CD14-positive monocyte (primary cell): ENCODE measurements around the gene ENTREP1. TPM values are rescaled to one million over a fixed set of nuclear protein-coding genes. Genes with fewer than 3 reads are reported as not detected.

ENCODE experiments used
- DNase-seq, 3 donors: peaks; one replicate each; pipeline ENCODE4 v3.0.0-alpha.2; 2011 to 2022
- H2AFZ ChIP-seq: 2 replicates; pipeline ENCODE4 v1.6.0; 2012; ENCODE audit warnings: mild to moderate bottlenecking, low read depth, low read length, inconsistent platforms; ENCODE audit not compliant: insufficient read depth, poor library complexity, severe bottlenecking
- H3K27ac ChIP-seq, 2 donors: 1 replicate in 1 of 2; 2 replicates in 1 of 2; pipeline ENCODE4 v1.5.1; 2012 to 2013; ENCODE audit warnings: low read length in 2 of 2, control low read depth in 1 of 2, inconsistent platforms in 1 of 2, low read depth in 1 of 2, mild to moderate bottlenecking in 1 of 2
- H3K27me3 ChIP-seq, 2 donors: one replicate each; pipeline versions ENCODE4 v1.6.0 to v1.6.1; 2011 to 2013; ENCODE audit warnings: low read length in 2 of 2; ENCODE audit not compliant: control insufficient read depth in 2 of 2, insufficient read depth in 2 of 2
- H3K36me3 ChIP-seq, 2 donors: replicated peaks in 1 of 2; 1 replicate in 1 of 2; 2 replicates in 1 of 2; pipeline versions ENCODE4 v1.5.1 to v1.6.1; 2012 to 2013; ENCODE audit warnings: low read length in 2 of 2, control low read depth in 1 of 2, inconsistent platforms in 1 of 2, mild to moderate bottlenecking in 1 of 2; ENCODE audit not compliant: insufficient read depth in 2 of 2, control insufficient read depth in 1 of 2
- H3K4me1 ChIP-seq, 2 donors: 1 replicate in 1 of 2; 2 replicates in 1 of 2; pipeline versions ENCODE4 v1.5.1 to v1.6.1; 2012 to 2013; ENCODE audit warnings: low read length in 2 of 2, control low read depth in 1 of 2, inconsistent platforms in 1 of 2, mild to moderate bottlenecking in 1 of 2, moderate library complexity in 1 of 2; ENCODE audit not compliant: insufficient read depth in 2 of 2, control insufficient read depth in 1 of 2
- H3K4me2 ChIP-seq: replicated peaks from 2 replicates; pipeline ENCODE3; 2012; ENCODE audit warnings: low read length, moderate library complexity, mild to moderate bottlenecking; ENCODE audit not compliant: poor library complexity, severe bottlenecking; ENCODE audit errors: extremely low read depth
- H3K4me3 ChIP-seq, 3 experiments: fragments of 200-600 bp in 1 of 3; sonication (generic) in 1 of 3; replicated peaks in 1 of 3; 1 replicate in 2 of 3; 2 replicates in 1 of 3; pipeline ENCODE4 v1.5.1; 2011 to 2013; ENCODE audit warnings: low read length in 3 of 3, mild to moderate bottlenecking in 3 of 3, control low read depth in 2 of 3, low read depth in 2 of 3, inconsistent platforms in 1 of 3, moderate library complexity in 1 of 3
- H3K79me2 ChIP-seq: 2 replicates; pipeline ENCODE4 v1.6.0; 2012; ENCODE audit warnings: mild to moderate bottlenecking, control low read depth, inconsistent platforms, low read length, moderate library complexity; ENCODE audit not compliant: insufficient read depth
- H3K9ac ChIP-seq: 2 replicates; pipeline ENCODE4 v1.6.0; 2017; ENCODE audit warnings: low read length, mild to moderate bottlenecking; ENCODE audit not compliant: insufficient read depth, poor library complexity, severe bottlenecking
- H3K9me3 ChIP-seq, 2 donors: replicated peaks in 1 of 2; 1 replicate in 1 of 2; 2 replicates in 1 of 2; pipeline versions ENCODE4 v1.5.1 to v1.6.1; 2012 to 2013; ENCODE audit warnings: low read length in 2 of 2, control low read depth in 1 of 2; ENCODE audit not compliant: control insufficient read depth in 1 of 2, insufficient read depth in 1 of 2
- H4K20me1 ChIP-seq: 2 replicates; pipeline ENCODE4 v1.6.0; 2012; ENCODE audit warnings: mild to moderate bottlenecking, low read length, control low read depth, moderate library complexity; ENCODE audit not compliant: insufficient read depth
- H3K27ac Mint-ChIP-seq, 7 donors: one replicate each; pipeline ENCODE4 v1.8.0; 2020; ENCODE audit warnings: mild to moderate bottlenecking in 7 of 7, mixed read lengths in 7 of 7, moderate library complexity in 6 of 7, inconsistent platforms in 2 of 7
- H3K27me3 Mint-ChIP-seq, 3 donors: one replicate each; pipeline ENCODE4 v1.8.0; 2021 to 2022; ENCODE audit warnings: low read depth in 3 of 3, mild to moderate bottlenecking in 3 of 3, mixed read lengths in 3 of 3, moderate library complexity in 3 of 3, inconsistent platforms in 1 of 3
- H3K36me3 Mint-ChIP-seq, 2 donors: one replicate each; pipeline ENCODE4 v1.8.0; 2020; ENCODE audit warnings: mixed read lengths in 2 of 2, inconsistent platforms in 1 of 2, mild to moderate bottlenecking in 1 of 2
- H3K4me1 Mint-ChIP-seq: one replicate; pipeline ENCODE4 v1.8.0; 2020; ENCODE audit warnings: mild to moderate bottlenecking, mixed read lengths
- H3K4me3 Mint-ChIP-seq, 2 donors: one replicate each; pipeline ENCODE4 v1.8.0; 2020; ENCODE audit warnings: mild to moderate bottlenecking in 2 of 2, mixed read lengths in 2 of 2, moderate library complexity in 1 of 2
- H3K9me3 Mint-ChIP-seq, 7 donors: one replicate each; pipeline ENCODE4 v1.8.0; 2020 to 2022; ENCODE audit warnings: mixed read lengths in 7 of 7, mild to moderate bottlenecking in 6 of 7, moderate library complexity in 6 of 7, inconsistent platforms in 2 of 7
- WGBS: methylation state at CpG from one replicate; pipeline ENCODE4 v1.1.5; 2013; ENCODE audit warnings: missing lambda C conversion rate; ENCODE audit not compliant: insufficient coverage; 5-methylcytosine and 5-hydroxymethylcytosine counted together
- intact Hi-C, 2 donors: fragments of 100-400 bp; cut with micrococcal nuclease; formaldehyde crosslinking; loops; one replicate each; pipeline versions ENCODE4 v1.15.0 to v1.15.1; 2023
- polyA plus RNA-seq, 3 donors: library from polyadenylated mRNA; depleted of rRNA in 1 of 3; unstranded in 2 of 3; stranded (reverse) in 1 of 3; fragments of 300-500 nt in 2 of 3; fragments of >200 nt in 1 of 3; fragmentation: Illumina TruSeq in 2 of 3; gene quantifications; 1 replicate in 2 of 3; 2 replicates in 1 of 3; pipeline ENCODE4 v1.2.3, GENCODE V29; 2012 to 2021
- TF ChIP-seq, protein P1 (sequence below): fragments of 200-600 bp; IDR thresholded peaks from one replicate; pipeline ENCODE4 v1.8.0; 2022; ENCODE audit warnings: antibody characterized with exemption, mild to moderate bottlenecking

ENTREP1 gene
- polyA plus RNA-seq, 3 donors, result not detected

DNA sequence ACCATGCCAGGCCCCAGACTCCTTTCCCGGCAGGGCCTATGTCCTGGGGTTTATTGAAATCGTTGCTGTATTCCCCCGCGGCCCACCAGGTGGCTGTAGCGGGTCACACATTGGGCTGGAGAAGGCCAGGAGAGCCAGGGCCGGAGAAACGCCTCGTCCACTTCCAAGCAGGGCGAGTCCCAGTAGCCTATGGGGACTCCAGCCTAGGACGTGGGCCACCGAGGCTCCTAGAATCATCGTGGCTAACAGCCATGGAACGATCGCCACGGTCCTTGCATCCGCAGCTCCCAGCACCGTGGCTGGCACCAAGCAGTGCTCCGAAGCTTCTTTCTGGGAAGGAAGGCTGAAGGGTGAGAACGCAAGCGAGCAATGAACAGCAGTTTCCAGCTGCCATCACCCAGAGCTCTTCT lies 87.7 kb downstream of the ENTREP1 start:
- intact Hi-C loops, result no loop called here
- no peak overlapping the region for H3K9ac ChIP-seq
- Mint-ChIP-seq H3K27me3 (peaks cover 11 to 18% (median 13%) of the 10 kb centered on the region in 3 donors), H3K4me1 (no peaks in the 10 kb centered on the region), H3K4me3 (no peak overlapping the region), H3K27ac (no peak overlapping the region), H3K9me3 (no peaks in the 10 kb centered on the region), H3K36me3 (no peaks in the 10 kb centered on the region)
- no peak overlapping the region for H3K4me3 ChIP-seq
- H3K9me3 ChIP-seq, result no peaks in the 10 kb centered on the region
- H3K4me1 ChIP-seq, result no peaks in the 10 kb centered on the region
- H2AFZ ChIP-seq, result no peak overlapping the region
- no peak overlapping the region for H3K4me2 ChIP-seq
- no peaks in the 10 kb centered on the region for H4K20me1 ChIP-seq
- H3K36me3 ChIP-seq, result no peaks in the 10 kb centered on the region
- peaks cover 0 to 10% of the 10 kb centered on the region in 2 donors for H3K27me3 ChIP-seq
- DNase-seq, result no peak
- no peaks in the 10 kb centered on the region for H3K79me2 ChIP-seq
- H3K27ac ChIP-seq, result no peak overlapping the region
- 51% methylated on average over 20 of the region's 20 CpGs for WGBS
- TF ChIP-seq, protein P1, sequence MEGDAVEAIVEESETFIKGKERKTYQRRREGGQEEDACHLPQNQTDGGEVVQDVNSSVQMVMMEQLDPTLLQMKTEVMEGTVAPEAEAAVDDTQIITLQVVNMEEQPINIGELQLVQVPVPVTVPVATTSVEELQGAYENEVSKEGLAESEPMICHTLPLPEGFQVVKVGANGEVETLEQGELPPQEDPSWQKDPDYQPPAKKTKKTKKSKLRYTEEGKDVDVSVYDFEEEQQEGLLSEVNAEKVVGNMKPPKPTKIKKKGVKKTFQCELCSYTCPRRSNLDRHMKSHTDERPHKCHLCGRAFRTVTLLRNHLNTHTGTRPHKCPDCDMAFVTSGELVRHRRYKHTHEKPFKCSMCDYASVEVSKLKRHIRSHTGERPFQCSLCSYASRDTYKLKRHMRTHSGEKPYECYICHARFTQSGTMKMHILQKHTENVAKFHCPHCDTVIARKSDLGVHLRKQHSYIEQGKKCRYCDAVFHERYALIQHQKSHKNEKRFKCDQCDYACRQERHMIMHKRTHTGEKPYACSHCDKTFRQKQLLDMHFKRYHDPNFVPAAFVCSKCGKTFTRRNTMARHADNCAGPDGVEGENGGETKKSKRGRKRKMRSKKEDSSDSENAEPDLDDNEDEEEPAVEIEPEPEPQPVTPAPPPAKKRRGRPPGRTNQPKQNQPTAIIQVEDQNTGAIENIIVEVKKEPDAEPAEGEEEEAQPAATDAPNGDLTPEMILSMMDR, result peak; percentile 26

DNA sequence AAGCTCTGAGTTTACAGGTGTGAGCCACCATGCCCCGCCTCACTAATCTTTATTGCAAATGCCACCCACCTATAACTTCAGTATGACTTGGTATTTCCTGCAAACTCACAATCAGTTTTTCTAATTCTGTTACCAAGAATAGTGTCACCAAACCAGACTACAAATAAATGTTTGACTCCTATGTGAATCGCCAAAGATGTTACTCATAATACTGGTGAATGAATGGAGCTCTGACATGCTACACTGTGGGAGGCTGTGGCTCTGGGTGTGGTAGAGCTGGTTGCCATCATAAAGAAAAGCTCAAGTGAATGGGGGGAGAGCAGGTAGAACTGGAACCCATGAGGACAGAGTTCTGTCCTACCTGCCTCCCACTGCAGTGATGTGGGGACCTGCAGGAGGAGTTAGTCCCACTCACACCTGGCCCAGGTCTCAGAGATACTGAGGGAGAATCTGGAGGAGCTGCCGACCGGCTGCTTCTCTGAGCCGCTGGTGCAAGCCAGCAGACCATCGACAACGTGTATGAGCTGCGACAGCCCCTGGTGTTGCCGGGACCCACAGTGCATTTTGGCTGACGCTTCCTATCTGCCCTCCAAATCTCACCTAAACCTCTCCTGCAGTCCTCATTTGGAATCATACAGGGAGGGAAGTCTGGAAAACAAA lies 95.7 kb downstream of the ENTREP1 start:
- 91% methylated on average over 6 of the region's 10 CpGs for WGBS
- DNase-seq, result no peak
- H3K27ac Mint-ChIP-seq, result no peak overlapping the region
- no peak overlapping the region for H3K4me3 ChIP-seq
- no peaks in the 10 kb centered on the region for H4K20me1 ChIP-seq
- no peak overlapping the region for H3K9ac ChIP-seq
- H3K9me3 Mint-ChIP-seq, result peaks cover 0 to 5% (median 0%) of the 10 kb centered on the region in 7 donors
- H3K36me3 Mint-ChIP-seq, result no peaks in the 10 kb centered on the region
- H3K79me2 ChIP-seq, result no peaks in the 10 kb centered on the region
- no peak overlapping the region for H3K4me2 ChIP-seq
- H3K36me3 ChIP-seq, result no peaks in the 10 kb centered on the region
- no peaks in the 10 kb centered on the region for H3K9me3 ChIP-seq
- peaks cover 0 to 2% (median 1%) of the 10 kb centered on the region in 3 donors for H3K27me3 Mint-ChIP-seq
- H3K4me1 Mint-ChIP-seq, result no peaks in the 10 kb centered on the region
- H3K4me1 ChIP-seq, result no peaks in the 10 kb centered on the region
- H2AFZ ChIP-seq, result no peak overlapping the region
- H3K27ac ChIP-seq, result no peak overlapping the region
- TF ChIP-seq, protein P1, result no peak
- intact Hi-C loops, result loop anchor here (5.0 kb wide), 2 partner anchors 457 to 692 kb away; no protein-coding TSS in a partner anchor
- peaks cover 0 to 3% of the 10 kb centered on the region in 2 donors for H3K27me3 ChIP-seq
- H3K4me3 Mint-ChIP-seq, result no peak overlapping the region
